ENCODE measurements around the gene TIA1. TPM values are rescaled to one million over a fixed set of nuclear protein-coding genes. Genes with fewer than 3 reads are reported as not detected.
"Not testable (repeated sequence)": the region's sequence is repeated elsewhere in the genome, so short reads cannot be mapped to it uniquely, and the experiment has no call there.

Gene TIA1
- total RNA-seq, 4 donors from 2014 or later, result 74.1 to 141 (median 106) TPM

- no peaks in the 10 kb centered on the region for H3K9me3 ChIP-seq
- 88% methylated on average over 16 of the region's 16 CpGs for WGBS, 2 donors
- no peak overlapping the region for H3K4me3 ChIP-seq
- no peaks in the 10 kb centered on the region for H3K4me1 ChIP-seq
- no peak for TF ChIP-seq EP300 (IDR thresholded peaks at IDR 0.05)
- H3K36me3 ChIP-seq, result peaks cover 0 to 68% (median 0%) of the 10 kb centered on the region in 3 donors
- no peaks in the 10 kb centered on the region for H3K27me3 ChIP-seq
- H3K27ac ChIP-seq, result no peak overlapping the region
- DNase-seq (ENCODE audit: low spot score in 2 of 2), result no peak
Measured at GRCh38 chr2:70181363-70181956, 67.0 kb downstream of the TIA1 start.

GRCh38 chr2:70173520-70173919 lies 74.9 kb downstream of the TIA1 start:
- H3K4me3 ChIP-seq, result no peak overlapping the region
- H3K27me3 ChIP-seq, result no peaks in the 10 kb centered on the region
- H3K36me3 ChIP-seq, result peaks cover 0 to 100% (median 4%) of the 10 kb centered on the region in 3 donors
- DNase-seq (ENCODE audit: low spot score in 2 of 2), result no peak
- H3K9me3 ChIP-seq, result no peaks in the 10 kb centered on the region
- no peak overlapping the region for H3K27ac ChIP-seq
- WGBS, 2 donors, result 91 to 94% methylated on average over 8 of the region's 8 CpGs
- TF ChIP-seq EP300 (IDR thresholded peaks at IDR 0.05), result no peak
- no peak for TF ChIP-seq CTCF (IDR thresholded peaks at IDR 0.05)
- no peak for TF ChIP-seq POLR2A (IDR thresholded peaks at IDR 0.05)
- no peaks in the 10 kb centered on the region for H3K4me1 ChIP-seq

- WGBS, 2 donors, result 96 to 97% methylated on average over 11 of the region's 11 CpGs
- DNase-seq (ENCODE audit: low spot score in 2 of 2), result not testable (repeated sequence)
Measured at GRCh38 chr2:70169654-70170245, 78.7 kb downstream of the TIA1 start.

GRCh38 chr2:70161069-70161534 lies 87.3 kb downstream of the TIA1 start:
- no peak overlapping the region for H3K27ac ChIP-seq
- 76 to 82% methylated on average over 2 of the region's 2 CpGs for WGBS, 2 donors
- TF ChIP-seq POLR2A (IDR thresholded peaks at IDR 0.05) (no peak), CTCF (IDR thresholded peaks at IDR 0.05) (no peak), EP300 (IDR thresholded peaks at IDR 0.05) (no peak)
- no peaks in the 10 kb centered on the region for H3K4me1 ChIP-seq
- H3K36me3 ChIP-seq, result peaks cover 0 to 99% (median 0%) of the 10 kb centered on the region in 3 donors
- H3K4me3 ChIP-seq, result no peak overlapping the region
- no peak for DNase-seq (ENCODE audit: low spot score in 2 of 2)
- no peaks in the 10 kb centered on the region for H3K27me3 ChIP-seq
- no peaks in the 10 kb centered on the region for H3K9me3 ChIP-seq

More at GRCh38 chr2:70169654-70170245, 78.7 kb downstream of the TIA1 start:
- H3K4me1 ChIP-seq, H3K27ac ChIP-seq, H3K9me3 ChIP-seq, H3K27me3 ChIP-seq, H3K4me3 ChIP-seq: not testable (repeated sequence)
- H3K36me3 ChIP-seq, result peaks cover 0 to 100% (median 8%) of the 10 kb centered on the region in 3 donors

GRCh38 chr2:70160545-70160944 lies 87.9 kb downstream of the TIA1 start:
- Histone ChIP-seq H3K4me1 (no peaks in the 10 kb centered on the region), H3K9me3 (no peaks in the 10 kb centered on the region), H3K36me3 (peaks cover 0 to 99% (median 0%) of the 10 kb centered on the region in 3 donors), H3K27ac (no peak overlapping the region), H3K27me3 (no peaks in the 10 kb centered on the region), H3K4me3 (no peak overlapping the region)
- no peak for DNase-seq (ENCODE audit: low spot score in 2 of 2)
- 86 to 87% methylated on average over 6 of the region's 6 CpGs for WGBS, 2 donors
- TF ChIP-seq CTCF (IDR thresholded peaks at IDR 0.05) (no peak), EP300 (IDR thresholded peaks at IDR 0.05) (no peak), POLR2A (IDR thresholded peaks at IDR 0.05) (no peak)

Small RNAs within 50 kb of the gene (small RNA-seq; reads per million reads assigned to genes)
- not detected for gene AC016700.2
- not detected for gene MIR1285-2

Other genes with a start within 250 kb of the TIA1 start
- gene PCBP1, start 161.2 kb downstream of the TIA1 start, total RNA-seq, result 100 to 1,000 TPM; 157 to 203 (median 188) TPM
- 10 to 100 TPM; 14.4 to 18.6 (median 16.1) TPM for gene C2orf42, start 57.6 kb downstream of the TIA1 start, total RNA-seq
- gene PCYOX1, start 9.5 kb upstream of the TIA1 start, total RNA-seq, result 10 to 100 TPM; 22.8 to 62.7 (median 54.3) TPM
- 100 to 1,000 TPM in 2 of 4 donors, 10 to 100 TPM in 2; 47.7 to 129 (median 87.5) TPM for gene SNRPG, start 45.1 kb upstream of the TIA1 start, total RNA-seq
- gene FAM136A, start 53.4 kb upstream of the TIA1 start, total RNA-seq, result 10 to 100 TPM in 3 of 4 donors, 1 to 10 TPM in 1; 8.2 to 18.3 (median 13.5) TPM